Ishikawa (cell line): ENCODE data around the gene IGF2BP3.

ENCODE experiments used
- CEBPB ChIP-seq: IDR thresholded peaks from 2 replicates; pipeline ENCODE4 v1.6.1; 2012
- CREB1 ChIP-seq: IDR thresholded peaks from 2 replicates; pipeline ENCODE4 v1.6.1; 2012; ENCODE audit warnings: low read depth
- EGR1 ChIP-seq: IDR thresholded peaks from 2 replicates; pipeline ENCODE4 v1.6.1; 2012
- EP300 ChIP-seq: IDR thresholded peaks from 2 replicates; pipeline ENCODE4 v1.6.1; 2012; ENCODE audit warnings: borderline replicate concordance
- FOXM1 ChIP-seq: IDR thresholded peaks from 2 replicates; pipeline ENCODE4 v1.6.1; 2012; ENCODE audit warnings: low read depth, borderline replicate concordance
- NFIC ChIP-seq: IDR thresholded peaks from 2 replicates; pipeline ENCODE4 v1.6.1; 2012
- RAD21 ChIP-seq: IDR thresholded peaks from 2 replicates; pipeline ENCODE4 v1.6.1; 2012; ENCODE audit warnings: low read depth
- TAF1 ChIP-seq: IDR thresholded peaks from 2 replicates; pipeline ENCODE4 v1.6.1; 2012; ENCODE audit warnings: low read depth, mild to moderate bottlenecking
- TCF12 ChIP-seq: IDR thresholded peaks from 2 replicates; pipeline ENCODE4 v1.6.1; 2012; ENCODE audit warnings: low read depth
- TEAD4 ChIP-seq: IDR thresholded peaks from 2 replicates; pipeline ENCODE4 v1.6.1; 2012
- YY1 ChIP-seq: IDR thresholded peaks from 2 replicates; pipeline ENCODE4 v1.6.1; 2012; ENCODE audit warnings: low read depth
- ZBTB7A ChIP-seq: IDR thresholded peaks from 2 replicates; pipeline ENCODE4 v1.6.1; 2012; ENCODE audit warnings: low read depth
- TF ChIP-seq, protein P1 (sequence below): IDR thresholded peaks from 2 replicates; pipeline ENCODE4 v1.6.1; 2012
- TF ChIP-seq, protein P2 (sequence below): IDR thresholded peaks from 2 replicates; pipeline ENCODE4 v1.6.1; 2012; ENCODE audit warnings: low read depth, mild to moderate bottlenecking
- TF ChIP-seq, protein P3 (sequence below): IDR thresholded peaks from 2 replicates; pipeline ENCODE4 v1.6.1; 2012

IGF2BP3 gene

DNA sequence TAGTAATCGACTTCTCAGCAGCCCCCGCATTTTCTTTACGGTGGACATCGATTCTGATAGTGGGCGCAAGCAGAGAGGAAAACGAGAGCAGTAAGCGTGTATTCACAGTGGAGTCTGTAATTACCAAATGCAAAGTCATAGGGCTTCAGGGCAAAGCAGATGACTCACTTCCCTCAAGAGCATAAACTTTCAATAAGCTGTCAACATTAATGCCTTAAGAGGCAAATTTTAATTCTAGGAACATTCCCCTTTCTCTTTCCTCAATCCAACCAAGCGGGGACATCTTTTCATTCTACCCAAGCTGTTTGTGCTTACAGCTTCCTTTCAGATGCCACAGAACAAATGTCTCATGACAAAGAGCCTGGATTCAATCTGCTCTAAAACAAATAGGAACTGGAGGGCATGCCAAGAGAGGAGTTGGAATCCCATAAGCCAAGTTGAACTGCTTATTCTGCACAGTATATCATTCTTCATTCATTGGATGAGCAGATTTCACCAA lies 122.6 kb downstream of the IGF2BP3 start:
- TF ChIP-seq ZBTB7A: no peak
- TF ChIP-seq EP300: peak; percentile 58; the same call in 1 of the 2 replicates
- TF ChIP-seq, protein P1, sequence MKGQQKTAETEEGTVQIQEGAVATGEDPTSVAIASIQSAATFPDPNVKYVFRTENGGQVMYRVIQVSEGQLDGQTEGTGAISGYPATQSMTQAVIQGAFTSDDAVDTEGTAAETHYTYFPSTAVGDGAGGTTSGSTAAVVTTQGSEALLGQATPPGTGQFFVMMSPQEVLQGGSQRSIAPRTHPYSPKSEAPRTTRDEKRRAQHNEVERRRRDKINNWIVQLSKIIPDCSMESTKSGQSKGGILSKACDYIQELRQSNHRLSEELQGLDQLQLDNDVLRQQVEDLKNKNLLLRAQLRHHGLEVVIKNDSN: no peak

DNA sequence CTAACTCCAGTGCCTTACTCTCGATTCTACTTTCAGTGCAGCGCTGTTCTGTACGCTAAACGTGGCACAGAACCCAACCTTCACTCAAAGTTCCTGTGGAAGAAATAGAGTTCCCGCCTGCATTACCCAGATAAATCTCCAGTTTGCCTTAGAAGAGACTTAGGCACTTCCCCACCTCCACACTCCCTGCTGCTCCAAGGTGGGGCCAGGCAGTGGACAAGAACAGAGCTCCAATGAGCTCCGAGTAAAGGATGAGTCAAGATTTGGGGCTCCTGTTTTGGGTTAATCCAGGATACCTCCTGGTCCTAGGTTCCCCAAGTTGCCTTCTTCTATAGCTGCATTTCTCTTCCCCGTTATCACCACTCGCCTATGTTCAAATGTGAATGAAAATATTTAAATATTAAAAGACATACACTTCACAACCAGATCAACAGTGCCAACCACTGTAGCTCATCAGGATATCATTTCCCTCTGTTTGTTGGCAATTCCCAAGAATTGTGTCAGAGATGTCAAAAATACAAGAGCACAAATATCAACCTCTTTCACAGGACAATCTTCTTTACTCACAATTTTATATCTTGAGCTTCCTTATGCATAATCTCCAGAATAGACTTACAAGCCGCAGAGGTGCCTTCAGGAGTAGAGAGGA lies 123.1 kb downstream of the IGF2BP3 start:
- TF ChIP-seq YY1 (no peak), TEAD4 (no peak), CEBPB (no peak), EP300 (no peak), NFIC (no peak), TAF1 (no peak), RAD21 (no peak)

DNA sequence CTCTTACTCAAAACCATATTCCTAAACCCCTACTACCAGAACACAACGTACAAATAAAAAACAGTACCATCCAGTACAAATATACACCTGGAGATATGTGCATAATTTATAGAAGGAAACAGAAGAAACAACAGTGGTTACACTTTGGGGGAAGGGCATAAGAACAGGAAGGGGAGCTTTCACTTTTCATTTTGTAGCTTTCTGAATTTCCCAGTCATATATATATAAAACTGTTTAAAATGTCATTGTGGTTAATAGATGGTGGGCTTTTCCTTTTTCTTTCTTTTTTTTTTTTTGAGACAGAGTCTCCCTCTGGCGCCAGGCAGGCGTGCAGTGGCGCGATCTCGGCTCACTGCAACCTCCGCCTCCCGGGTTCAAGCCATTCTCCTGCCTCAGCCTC lies 124.0 kb downstream of the IGF2BP3 start:
- TF ChIP-seq ZBTB7A (no peak), EP300 (no peak), TCF12 (no peak), FOXM1 (no peak), EGR1 (no peak), NFIC (no peak), RAD21 (no peak), TAF1 (no peak), CREB1 (no peak), YY1 (no peak), TEAD4 (no peak), CEBPB (no peak)
- TF ChIP-seq, protein P2, sequence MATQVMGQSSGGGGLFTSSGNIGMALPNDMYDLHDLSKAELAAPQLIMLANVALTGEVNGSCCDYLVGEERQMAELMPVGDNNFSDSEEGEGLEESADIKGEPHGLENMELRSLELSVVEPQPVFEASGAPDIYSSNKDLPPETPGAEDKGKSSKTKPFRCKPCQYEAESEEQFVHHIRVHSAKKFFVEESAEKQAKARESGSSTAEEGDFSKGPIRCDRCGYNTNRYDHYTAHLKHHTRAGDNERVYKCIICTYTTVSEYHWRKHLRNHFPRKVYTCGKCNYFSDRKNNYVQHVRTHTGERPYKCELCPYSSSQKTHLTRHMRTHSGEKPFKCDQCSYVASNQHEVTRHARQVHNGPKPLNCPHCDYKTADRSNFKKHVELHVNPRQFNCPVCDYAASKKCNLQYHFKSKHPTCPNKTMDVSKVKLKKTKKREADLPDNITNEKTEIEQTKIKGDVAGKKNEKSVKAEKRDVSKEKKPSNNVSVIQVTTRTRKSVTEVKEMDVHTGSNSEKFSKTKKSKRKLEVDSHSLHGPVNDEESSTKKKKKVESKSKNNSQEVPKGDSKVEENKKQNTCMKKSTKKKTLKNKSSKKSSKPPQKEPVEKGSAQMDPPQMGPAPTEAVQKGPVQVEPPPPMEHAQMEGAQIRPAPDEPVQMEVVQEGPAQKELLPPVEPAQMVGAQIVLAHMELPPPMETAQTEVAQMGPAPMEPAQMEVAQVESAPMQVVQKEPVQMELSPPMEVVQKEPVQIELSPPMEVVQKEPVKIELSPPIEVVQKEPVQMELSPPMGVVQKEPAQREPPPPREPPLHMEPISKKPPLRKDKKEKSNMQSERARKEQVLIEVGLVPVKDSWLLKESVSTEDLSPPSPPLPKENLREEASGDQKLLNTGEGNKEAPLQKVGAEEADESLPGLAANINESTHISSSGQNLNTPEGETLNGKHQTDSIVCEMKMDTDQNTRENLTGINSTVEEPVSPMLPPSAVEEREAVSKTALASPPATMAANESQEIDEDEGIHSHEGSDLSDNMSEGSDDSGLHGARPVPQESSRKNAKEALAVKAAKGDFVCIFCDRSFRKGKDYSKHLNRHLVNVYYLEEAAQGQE: no peak
- TF ChIP-seq, protein P1: no peak
- TF ChIP-seq, protein P3, sequence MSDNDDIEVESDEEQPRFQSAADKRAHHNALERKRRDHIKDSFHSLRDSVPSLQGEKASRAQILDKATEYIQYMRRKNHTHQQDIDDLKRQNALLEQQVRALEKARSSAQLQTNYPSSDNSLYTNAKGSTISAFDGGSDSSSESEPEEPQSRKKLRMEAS: no peak

DNA sequence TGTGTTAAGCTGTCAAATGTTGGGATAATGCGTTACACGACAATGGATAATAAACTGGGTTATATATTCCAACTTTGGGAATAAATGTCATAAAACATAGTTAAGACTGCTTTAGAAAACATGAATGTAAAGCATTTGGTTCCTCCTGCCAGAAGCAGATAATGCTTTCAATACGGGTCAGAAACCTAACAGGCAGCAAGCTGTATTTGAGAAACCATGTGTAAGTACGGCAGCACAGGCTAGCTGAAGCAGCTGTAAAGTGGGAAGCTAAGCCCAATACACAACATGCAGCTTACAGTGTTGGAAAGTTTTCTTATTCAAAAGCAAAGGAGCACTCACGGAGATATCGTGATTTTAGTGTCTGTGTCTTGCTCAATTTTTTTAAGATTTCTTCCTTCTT lies 124.7 kb downstream of the IGF2BP3 start:
- TF ChIP-seq EP300 (no peak), TCF12 (no peak), FOXM1 (no peak), YY1 (no peak), NFIC (no peak), EGR1 (no peak), ZBTB7A (no peak), RAD21 (no peak), CREB1 (no peak)
- TF ChIP-seq, protein P1: no peak
- TF ChIP-seq, protein P2: no peak

DNA sequence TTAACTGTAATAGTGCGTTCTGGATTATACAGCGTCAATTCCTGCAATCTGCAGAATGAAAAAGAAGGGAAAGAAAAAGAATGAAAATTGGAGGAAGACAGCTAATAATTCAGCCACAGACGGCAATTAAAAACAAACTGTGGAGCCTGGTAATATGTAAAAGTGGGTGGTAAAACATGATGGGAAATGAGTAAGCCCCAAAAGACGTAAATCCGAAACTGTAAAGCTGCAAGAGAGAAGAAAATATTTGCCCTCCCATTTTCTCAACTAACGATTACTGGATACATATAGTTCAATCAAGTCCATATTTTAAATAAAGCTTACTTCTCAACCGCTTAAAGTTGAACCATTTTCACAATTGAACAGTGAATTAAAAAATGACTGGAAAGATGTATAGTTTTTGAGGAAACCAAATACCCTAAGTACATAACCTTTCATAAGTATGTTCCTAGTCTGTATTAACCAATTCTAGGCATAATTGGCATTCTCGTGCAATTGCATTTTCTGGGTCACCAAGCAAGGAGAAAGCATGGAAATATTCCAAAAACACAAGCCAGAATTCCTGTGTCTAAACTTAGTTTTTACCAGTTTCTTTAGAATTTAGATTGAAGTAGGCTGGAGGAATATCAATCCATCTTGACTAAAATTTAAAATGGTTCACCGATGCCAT lies 126.3 kb downstream of the IGF2BP3 start:
- TF ChIP-seq, protein P1: no peak
- TF ChIP-seq TAF1: no peak
- peak; percentile 96 for TF ChIP-seq EP300
- TF ChIP-seq YY1: no peak
- TF ChIP-seq, protein P3: peak; percentile 54
- peak; percentile 80 for TF ChIP-seq CEBPB
- peak; percentile 96 for TF ChIP-seq FOXM1
- peak; percentile 87; the same call in 1 of the 2 replicates for TF ChIP-seq TCF12
- TF ChIP-seq, protein P2: no peak
- TF ChIP-seq TEAD4: peak; percentile 99
- no peak for TF ChIP-seq EGR1
- TF ChIP-seq NFIC: peak; percentile 99
- TF ChIP-seq CREB1: 0 out of 2 replicates have a peak, but pooled peaks have one; percentile 29
- TF ChIP-seq RAD21: no peak
- no peak for TF ChIP-seq ZBTB7A
